NCI-H1048 (cell line): ENCODE data around the gene CDYL.

Experiments
- DNase-seq: peaks from one replicate; lab custom pipeline; 2025; lab: John Stamatoyannopoulos, UW

The CDYL gene

DNA sequence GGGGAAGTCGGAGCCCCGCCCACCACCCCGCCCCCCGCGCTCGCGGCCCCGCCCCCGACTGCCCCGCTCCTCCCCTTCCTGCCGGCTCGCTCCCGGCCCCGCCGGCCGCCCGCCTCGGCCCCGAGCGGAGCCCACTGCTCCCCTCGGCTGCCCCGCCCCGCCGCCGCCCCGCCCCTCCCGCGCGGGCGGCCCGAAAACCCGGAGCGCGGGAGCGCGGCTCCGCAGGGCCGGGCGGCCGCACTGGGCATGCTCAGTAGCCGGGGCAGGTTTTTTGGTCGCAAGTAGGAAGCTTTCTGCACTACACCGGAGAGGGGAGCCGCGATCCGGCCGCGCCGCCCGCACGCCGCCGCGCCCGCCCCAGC is at the start of gene CDYL:
Gene CDYL, plus strand, starts transcription at position 274 of the 362 bp plus-strand sequence. CDS start 380 bp downstream, outside the sequence.
- DNase-seq = peak; percentile 69

DNA sequence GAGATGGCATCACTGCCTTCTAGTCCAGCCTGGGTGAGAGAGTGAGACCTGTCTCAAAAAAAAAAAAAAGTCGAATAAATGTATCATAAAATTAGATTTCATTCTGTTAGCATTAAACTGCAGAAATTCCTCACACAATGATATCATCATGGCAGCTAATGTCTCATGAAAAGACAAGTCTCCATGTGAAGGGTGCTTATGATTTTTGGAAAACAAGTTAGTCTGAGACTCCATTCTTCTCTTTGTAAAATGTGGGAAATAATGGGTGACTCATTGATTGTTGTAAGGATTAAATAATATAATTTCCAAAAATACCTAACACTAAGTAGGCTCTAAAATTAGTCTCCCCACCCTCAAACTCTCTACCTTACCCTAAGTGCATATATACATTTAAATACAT is 49.6 kb upstream of the CDYL start:
- DNase-seq = no peak

GRCh38 chr6:4727217-4727616 is 49.0 kb upstream of the CDYL start:
- DNase-seq = no peak

DNA sequence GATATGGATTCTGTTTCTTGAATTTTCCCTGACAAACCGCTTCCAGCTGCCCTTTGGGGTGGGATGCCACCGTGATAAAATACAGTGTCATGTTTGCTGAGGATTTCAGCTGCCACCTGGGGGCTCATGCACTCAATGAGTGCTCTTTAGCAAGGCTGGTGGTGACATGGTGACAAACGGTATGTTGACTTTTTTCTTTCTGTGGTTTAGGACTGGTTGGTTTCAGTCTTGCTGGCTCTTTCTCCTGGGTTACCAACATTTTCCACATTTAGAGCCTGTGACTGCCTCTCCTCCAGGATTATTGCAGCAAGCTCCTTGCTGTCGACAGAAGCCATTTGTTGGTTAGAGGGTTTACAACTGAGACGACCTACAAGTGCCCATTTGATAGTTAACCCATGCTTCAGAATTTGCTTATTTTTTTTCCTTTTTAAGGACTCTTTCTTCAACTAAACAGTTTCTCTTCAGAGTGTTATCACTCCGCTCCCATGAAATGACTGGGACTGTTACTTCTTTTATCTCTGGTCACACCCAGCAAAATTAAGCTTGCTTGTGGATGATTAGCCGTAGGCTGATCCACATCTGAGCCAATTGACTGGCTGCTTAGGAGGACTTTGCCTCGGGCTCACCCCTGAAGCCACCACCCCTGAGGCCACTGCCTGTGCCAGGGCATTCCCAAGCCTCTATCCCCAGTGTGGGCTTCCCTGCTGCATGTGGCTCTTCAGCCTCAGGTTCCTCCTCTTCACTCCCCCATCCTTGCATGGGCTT is 48.4 kb upstream of the CDYL start:
- DNase-seq = no peak

DNA sequence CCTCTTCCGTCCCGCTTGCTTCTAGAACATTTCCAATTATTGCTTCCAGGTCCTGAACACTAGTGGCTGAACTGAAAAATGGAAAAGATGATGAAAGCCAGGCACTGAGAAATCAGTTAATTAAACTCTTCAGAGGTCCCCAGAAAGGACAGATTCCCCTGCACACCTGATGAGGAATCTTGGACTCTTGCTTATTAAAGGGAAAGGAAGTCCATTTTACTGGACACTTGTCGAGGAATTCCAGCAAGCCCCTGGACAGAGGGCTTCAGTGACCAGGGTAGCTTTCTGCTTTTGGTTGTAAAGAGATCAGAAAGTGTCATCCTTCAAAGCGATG is 47.8 kb upstream of the CDYL start:
- DNase-seq = no peak

GRCh38 chr6:4728926-4729325 is 47.3 kb upstream of the CDYL start:
- DNase-seq = no peak

DNA sequence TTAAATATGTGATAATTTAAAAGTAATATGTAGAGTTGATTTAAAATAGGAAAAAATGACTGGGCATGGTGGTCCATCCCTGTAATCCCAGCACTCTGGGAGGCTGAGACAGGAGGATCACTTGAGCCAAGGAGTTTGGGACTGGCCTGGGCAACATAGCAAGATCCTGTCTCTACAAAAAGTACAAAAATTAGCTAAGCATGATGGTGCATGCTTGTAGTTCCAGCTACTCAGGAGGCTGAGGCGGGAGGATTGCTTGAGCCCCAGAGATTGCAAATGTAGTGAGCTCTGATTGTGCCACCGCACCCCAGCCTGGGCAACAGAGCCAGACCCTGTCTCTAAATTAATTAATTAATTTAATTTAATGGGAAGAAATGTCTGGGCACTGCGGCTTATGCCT is 44.2 kb upstream of the CDYL start:
- no peak for DNase-seq

GRCh38 chr6:4732691-4733315 is 43.4 kb upstream of the CDYL start:
- no peak for DNase-seq

DNA sequence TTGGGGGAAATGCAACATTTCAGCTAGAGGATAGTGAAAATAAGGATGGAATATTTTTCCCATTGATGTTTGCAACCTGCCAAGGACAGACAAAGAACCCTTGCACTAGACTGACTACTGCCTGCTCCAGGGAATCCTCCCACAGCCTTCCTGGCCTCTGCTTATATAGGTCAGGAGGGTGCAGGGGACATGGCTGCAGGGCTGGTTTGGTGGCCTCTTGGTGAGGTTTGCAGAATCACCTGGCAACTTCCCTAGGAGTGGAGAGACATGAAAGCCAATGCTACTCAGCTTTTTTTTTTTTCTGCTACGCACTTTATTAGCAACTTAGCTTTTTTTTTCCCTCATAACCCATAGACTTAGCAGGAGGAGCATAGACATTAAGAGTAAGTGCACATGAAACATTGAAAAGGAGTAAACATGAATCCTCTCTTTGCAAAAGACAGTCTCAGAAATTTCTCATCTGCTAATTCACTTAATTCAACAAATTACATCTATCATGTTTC is 39.8 kb upstream of the CDYL start:
- no peak for DNase-seq

DNA sequence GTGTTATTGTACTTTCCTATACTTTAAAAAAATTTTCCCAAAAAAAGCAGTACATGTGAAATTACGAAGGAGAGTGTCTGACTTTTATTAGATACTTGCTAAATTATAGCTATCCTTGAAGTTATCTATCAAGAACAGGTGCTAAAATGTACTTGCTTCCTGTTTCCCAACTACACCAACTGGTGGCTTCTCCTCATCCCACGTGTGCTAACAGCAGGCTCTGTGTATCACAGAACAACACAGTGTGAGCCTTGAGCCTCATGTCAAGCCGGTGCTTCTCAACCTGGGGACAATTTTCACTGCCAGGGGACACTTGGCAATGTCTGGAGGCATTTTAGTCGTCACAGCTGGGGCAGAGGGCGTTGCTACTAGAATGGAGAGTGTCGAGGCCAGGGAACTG is 36.2 kb upstream of the CDYL start:
- no peak for DNase-seq

DNA sequence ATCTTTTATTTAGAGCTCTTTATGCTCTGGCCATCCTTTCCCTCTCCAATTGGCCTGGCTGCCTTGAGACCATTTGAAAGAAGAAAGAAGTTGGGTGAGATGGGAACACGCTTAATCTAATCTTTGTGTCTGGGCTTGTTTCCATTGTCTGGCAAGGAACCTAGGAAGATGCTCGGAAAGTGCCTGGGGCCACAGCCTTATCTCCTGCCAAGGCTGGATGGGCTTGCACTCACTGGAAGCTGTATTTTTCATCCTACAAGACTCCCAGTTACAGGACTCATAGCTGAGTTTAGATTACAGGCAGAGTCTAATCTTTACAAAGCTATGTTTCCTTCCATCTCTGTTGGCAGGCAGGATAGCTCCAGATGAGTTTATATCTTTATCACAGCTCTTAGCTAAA is 33.1 kb upstream of the CDYL start:
- no peak for DNase-seq

GRCh38 chr6:4743926-4744325 is 32.3 kb upstream of the CDYL start:
- DNase-seq = no peak

DNA sequence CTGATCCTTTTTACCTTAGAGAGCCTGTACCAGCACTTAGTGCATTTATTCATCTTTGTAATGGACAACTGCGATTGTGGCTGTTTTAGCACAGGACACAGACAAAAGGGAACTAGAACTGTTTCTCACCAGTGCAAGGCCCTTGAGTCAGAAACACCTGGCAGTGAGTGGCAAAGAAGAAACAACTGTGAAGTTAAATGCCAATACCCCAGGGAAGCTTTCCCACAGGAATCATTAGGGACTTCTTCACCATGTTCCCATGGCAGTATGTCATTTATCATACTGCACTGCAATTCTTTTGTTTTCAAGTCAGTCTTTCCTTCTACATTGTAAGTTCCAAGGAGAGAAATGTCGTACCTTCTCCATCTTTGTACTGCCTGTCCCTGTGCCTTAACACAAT is 28.6 kb upstream of the CDYL start:
- no peak for DNase-seq

DNA sequence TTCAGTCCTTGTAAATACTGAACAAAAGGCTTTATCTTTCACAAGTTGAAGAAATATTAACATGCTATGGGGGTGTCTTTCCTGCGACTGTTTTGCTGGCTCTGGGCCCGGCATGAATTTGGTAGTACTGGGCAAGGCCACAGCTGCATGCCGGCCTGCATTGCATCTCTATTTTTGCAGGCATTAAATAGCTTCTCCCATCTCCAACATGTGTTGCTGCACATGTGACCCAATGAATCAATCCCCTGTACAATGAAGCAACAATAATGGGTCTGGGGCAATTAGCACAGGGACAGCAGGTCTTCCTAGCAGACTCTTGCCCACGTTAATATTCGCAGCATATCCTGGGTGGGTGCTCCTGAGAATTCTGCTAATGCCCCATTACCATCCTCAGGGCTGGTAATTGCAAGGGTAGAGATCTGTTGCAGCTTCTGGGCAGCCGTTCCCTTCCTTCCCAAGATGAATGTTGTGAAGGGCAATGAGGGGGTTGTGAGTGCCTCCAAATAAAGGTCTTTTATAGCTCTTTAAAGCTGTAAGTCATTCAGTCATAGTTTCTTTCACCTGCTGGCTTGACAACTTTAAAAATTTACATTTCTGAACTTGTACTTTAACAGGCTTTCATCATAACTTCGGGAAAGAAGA is 24.3 kb upstream of the CDYL start:
- DNase-seq = no peak

DNA sequence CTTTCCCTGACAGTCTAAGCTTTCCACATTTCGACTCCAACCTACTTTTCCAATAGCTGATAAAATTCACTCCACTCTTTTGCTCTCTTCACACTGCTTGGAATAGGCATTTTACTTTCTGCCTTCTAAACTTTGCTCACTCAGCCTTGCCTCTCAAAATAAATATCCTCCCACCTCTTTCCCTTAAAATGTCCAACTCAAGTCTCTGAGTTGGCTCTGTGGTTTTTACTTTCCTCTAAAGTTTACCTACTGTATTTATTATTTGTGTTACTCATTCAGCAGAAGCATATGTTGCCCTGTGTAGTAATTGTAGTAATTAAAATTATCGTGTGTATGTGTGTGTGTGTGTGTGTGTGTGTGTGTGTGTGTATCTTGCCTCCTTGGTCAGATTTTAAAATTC is 20.0 kb upstream of the CDYL start:
- DNase-seq = no peak

GRCh38 chr6:4759997-4760396 is 16.2 kb upstream of the CDYL start:
- no peak for DNase-seq

DNA sequence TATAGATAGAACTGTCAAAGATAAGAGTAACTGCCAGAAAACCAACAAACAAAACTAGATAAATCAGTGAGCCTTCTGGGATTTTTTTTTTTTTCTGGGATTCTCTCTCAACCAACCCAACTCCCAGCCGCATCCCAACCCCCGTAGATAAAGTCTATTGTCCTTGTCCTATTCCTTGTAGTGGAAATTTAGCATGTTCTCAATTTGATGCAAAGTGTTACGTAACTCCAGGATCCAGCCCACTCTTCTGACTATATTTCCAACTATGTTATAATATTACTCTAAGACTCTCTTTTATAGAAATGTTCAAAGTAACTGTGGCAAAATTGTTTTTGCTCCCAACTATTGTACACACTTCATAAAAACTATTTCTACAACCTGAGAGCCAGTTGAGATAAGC is 15.4 kb upstream of the CDYL start:
- DNase-seq = no peak

DNA sequence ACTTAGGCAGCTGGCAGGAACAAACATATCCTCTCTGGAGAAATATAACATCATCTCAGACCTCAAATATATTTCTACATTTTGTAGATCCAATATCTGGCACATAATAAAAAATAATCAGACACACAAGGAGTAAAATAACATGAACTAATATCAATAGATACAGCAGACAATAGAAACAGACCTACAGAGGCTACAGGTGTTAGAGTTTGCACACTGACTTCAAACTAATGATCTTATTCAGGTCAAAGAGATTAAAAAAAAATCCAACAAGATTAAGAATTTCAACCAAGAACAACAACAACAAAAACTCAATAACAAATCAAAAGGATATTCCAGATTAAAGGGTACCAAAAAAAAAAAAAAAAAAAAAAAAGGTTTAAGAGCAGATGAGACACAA is 13.9 kb upstream of the CDYL start:
- no peak for DNase-seq

DNA sequence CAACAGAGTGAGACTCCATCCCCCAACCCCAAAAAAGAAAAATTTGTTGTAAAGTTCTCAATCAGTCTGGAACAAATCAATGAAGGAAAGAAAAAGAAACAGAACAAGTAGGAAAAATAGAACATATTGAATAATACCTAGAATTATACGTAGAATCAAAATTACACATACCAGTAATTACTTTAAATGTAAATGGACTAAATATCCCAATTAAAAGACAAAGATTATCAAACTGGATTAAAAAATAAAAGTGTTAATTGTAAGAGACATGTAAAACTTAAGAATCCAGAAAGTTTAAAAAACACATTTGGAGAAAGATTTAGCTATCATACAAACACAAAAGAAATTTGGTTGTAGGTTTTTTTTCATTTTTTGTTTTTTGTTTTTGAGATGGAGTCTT is 12.3 kb upstream of the CDYL start:
- no peak for DNase-seq

DNA sequence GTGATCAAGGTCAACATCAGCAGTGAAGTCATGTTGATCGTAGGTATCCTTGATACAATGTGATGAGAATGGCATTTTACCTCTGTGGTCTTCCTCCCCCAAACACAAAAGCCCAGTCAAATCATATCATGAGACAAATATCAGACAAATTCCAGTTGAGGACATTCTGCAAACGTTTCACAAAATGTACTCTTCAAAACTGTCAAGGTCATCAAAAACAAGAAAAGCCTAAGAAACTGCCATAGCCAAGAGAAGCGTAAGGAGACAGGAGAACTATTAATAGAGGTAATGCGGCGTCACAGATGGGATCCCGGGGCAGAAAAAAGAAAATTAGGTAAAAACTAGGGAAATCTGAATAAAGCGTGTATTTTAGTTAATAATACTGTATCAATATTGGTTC is 7.4 kb upstream of the CDYL start:
- no peak for DNase-seq

- DNase-seq = no peak
Measured at GRCh38 chr6:4772750-4773149, 3.5 kb upstream of the CDYL start.

DNA sequence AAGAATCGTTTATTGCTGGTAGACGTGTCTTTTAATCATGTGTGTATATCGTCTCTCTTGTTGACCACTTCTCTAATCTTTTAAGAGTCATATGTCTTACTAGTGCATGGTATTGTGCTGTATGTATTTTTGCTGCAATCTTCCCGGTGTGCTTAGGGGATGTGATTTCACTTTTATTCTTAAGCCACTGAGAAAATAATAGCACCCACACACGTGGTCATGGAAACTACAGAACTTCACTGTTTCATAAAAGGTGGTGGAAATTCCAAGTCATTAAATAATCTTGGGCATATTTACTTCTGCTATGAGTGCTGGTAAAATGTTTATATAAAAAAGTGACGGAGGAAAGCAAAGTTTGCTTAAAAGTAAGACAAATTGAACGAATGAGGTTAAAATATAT is 3.0 kb upstream of the CDYL start:
- DNase-seq = no peak

DNA sequence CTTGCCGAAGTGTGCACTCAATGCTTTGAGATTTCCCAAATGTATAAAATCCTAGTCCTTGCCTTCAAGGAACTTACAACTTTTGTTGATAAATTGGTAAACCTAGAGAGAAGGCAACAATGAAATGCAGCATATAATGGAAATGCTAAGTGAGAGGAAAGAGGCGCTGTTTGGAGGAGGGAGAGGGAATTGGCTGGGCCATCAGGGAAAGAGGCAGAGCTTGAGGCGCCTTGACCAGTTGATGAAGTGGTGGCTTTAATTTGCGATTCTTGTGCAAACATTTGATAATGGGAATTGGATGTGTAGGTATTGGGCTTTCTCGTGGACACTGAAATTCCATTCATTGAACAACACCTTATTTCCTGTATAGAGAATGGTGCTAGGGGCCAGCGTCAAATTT is 1.9 kb upstream of the CDYL start:
- DNase-seq = no peak
